GM19240 (cell line): ENCODE data around the gene SPATA2.
"Not testable (repeated sequence)": the region's sequence is repeated elsewhere in the genome, so short reads cannot be mapped to it uniquely, and the experiment has no call there.

Experiments used
- DNase-seq: peaks from one replicate; pipeline ENCODE4 v3.0.0; 2011; ENCODE audit warnings: low spot score; ENCODE audit not compliant: insufficient read length

SPATA2 gene

DNA sequence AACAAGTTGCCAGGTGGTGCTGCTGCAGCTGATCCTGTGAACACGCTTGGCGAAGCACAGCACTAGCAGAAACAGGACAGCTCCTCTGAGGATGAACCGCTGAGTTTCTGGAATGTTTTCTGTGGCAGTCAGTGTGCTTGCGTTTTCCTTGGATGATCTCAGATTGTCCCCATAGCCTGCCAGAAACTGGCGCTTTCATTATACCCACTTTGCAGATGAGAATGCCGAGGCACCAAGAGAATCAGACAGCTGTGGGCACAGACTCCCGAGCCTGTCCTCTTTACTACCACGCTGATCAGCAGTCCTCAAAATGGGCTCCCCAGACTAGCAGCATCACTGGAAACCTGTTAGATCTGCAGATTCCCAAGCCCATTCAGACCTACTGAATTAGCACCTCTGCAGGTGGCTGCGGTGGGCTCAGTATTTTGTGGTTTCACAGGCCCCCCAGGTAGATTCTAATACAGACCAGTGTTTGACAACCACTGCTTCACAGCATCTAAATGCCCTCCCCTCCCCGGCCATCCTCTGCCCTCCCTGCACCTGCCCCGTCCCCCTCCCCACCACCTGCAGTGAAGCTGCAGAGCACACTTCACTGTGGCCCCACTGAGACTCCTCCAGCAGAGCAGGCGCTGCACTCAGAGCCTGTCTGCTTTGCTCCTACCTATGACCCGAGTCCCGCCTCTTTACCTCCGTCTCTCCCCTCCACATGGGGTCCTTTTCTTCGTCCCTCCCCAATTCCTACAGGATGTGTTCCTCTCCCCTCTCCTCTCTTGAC is 29.6 kb downstream of the SPATA2 start:
- DNase-seq, result no peak

DNA sequence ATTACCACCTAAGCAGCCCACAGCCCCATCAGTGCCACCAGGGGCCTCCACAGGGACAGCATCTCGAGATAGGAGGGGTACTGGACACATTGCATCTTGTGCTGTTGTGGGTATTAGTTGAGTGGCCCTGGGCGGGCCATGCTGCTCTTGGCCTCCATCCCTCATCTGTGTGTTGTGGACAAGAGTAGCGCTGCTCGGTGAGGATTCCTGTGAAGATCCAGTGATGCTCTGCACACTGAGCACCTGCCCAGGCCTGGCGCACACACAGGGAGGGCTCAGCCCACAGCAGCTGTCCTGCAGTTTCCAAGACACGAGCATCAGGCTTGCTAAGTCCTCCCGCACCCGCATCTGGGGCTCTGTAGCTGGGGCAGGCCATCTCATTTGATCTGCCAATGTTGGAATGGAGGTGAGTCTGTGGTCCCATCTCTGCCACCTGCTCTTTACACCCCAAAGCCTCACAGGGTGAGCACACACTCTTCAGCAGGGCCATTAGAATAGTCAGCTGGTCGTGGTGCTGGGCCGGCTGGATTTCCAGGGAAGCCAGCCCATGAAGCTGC is 32.0 kb downstream of the SPATA2 start:
- no peak for DNase-seq

DNA sequence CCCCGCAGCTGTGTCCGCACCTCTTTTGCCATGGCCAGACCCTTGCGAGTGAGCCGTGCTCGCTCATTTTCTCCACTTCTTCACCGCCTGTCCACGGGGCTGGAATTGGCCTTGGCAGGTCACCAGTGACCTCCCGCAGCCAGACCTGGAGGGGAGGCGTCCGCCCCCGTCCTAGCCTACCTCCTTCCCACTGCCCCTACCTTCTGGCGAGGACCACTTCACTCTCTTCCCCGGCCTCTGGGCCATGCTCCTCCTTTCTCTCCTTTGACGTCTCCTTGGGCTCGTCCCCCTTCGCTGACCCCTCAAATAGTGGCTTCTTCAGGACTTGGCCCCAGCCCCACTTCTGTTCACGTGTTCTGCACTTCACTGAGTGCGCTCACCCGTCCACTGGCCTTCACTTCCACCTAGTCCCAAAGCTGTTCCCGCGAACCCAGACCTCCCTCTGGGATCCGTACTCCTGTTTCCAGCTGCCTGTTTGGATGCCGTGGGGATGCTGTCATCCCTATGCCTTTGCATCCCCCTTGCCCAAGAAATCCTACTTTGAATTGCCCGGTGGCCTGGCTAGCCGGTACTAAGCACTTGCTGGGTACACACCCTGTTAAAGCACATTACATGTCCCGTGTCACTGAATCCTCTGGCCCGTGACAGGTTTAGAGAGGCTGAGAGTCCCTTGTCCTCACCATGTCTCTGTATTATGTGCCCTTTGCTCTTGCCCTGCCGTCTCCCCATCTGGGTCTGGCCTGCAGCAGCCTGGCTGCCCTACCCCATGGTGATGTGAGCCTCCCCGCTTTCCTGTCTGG is 33.0 kb downstream of the SPATA2 start:
- DNase-seq, result no peak

DNA sequence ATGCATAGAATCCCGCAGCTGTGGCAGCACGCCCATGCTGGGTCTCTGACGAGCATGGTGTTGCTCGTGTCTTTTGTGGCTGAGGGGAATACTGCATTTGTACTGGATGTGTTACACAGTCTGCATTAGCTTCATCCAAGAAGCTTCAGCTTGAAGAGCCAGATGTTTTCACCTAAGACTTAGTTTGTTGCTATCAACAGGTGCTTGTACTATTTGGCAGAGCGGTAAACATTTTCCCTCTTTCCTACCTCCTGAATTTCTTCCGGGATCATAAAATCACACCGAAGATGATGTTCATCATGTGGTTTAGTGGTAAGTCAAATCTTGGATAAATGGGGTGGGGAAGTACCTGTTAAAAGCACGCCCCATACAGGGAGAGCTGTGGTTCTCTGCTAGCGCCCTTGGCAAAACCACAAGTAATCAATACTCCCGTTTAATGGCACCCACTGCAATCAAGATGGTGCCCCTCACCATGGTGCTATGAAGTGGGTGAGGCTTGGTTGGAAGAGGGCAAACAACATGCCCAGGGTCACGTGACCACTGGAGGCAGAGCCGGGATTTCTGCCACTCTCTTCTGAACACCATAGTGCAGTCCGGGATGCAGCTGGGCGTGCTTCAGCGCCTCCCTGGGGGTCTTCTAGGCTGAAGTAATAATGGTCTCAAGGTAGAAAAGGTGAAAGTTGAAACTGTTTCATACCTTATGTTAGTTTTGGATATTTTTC is 34.4 kb downstream of the SPATA2 start:
- DNase-seq, result no peak

DNA sequence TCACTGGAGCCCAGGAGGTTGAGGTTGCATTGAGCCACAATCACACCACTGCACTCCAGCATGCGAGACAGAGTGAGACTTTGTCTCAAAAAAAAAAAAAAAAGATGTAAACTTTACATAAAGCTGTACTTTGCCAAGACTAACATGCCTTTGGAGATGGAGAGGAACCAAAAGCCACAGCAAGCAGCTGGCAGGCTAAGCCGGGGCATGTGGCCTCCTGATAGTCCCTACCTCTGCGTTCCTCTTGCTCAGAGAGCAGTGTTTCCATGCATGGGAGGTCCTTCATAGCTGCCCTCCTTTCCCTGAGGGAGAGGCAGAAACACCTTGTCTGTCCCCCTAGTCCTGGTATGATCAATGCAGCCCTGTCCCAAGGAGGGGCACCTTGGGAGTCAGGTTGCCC is 35.2 kb downstream of the SPATA2 start:
- DNase-seq, result no peak

DNA sequence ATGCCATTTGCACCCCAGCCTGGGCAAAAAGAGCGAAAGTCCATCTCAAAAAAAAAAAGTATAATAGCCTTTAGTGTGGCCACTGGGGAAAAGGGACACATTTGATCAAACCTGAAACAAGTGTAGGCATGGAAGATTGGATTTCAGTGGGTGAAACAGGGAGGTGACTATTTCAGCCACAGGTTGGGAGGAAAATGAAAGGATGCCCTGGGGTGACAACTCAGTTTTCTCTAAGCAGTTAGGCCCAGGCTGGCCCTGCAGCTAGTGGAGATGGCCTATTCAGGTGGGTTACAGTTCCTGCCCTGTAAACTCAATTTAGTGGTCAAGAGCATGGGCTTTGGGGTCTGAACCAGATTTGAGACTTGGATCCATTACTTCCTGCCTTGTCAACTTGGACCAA is 36.4 kb downstream of the SPATA2 start:
- DNase-seq, result no peak

DNA sequence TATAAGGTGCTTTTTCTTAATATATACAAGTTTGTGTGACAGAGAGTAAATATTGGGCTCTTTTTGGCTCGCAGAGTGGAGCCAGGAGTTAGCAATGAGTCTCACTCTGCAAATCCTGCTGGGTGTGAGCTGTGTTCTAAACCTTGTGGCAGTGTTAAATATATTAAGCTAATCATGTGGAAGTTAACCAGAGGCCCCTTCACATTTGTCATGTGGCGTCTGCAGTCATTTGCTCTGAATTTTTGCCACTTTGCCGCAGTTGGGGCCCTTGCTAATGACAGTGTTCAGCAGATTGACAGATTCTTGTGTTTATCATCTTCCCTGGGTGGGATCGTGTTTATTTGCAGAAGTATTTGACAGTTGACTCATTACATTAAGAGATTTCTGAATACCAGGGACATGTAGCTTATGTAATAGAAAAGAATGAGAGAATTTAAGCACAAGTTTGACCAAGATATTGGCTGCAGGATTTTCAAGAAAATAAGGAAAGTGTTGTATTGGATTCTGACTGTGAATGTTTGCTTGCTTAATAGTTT is 37.9 kb downstream of the SPATA2 start:
- DNase-seq, result no peak

DNA sequence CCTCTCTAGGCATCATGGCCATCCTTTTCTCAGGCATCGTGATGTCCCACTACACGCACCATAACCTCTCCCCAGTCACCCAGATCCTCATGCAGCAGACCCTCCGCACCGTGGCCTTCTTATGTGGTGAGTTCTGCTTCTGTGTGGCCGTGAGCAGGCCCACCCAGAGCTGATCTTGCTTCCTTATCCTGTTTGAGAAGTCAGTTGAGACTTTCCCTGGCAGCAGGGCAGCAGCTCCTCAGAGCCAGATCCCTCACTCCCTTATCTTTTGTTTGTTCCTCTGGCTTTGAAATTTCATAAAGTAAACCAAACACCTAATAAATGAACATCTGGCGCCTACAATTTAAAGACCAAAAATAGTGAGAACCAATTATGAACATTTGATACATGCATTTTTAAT is 40.6 kb downstream of the SPATA2 start:
- DNase-seq, result no peak

DNA sequence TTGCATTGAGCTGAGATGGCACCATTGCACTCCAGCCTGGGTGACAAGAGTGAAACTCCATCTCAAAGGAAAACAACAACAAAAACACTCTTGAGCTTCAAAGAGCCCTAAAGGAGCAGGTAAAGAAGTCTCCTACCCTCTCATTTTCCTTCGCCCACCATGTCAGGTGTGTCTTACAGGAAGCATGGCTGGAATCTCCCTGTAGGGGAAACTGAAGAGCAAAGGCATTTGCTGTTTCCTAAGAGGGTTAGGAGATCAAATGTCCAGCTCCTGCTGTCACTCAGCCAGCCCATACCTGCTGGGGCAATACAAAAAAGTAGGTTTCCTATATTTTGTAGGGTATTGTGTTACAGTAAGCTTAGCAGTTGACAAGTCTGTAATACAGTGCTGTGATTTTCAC is 43.3 kb downstream of the SPATA2 start:
- no peak for DNase-seq

DNA sequence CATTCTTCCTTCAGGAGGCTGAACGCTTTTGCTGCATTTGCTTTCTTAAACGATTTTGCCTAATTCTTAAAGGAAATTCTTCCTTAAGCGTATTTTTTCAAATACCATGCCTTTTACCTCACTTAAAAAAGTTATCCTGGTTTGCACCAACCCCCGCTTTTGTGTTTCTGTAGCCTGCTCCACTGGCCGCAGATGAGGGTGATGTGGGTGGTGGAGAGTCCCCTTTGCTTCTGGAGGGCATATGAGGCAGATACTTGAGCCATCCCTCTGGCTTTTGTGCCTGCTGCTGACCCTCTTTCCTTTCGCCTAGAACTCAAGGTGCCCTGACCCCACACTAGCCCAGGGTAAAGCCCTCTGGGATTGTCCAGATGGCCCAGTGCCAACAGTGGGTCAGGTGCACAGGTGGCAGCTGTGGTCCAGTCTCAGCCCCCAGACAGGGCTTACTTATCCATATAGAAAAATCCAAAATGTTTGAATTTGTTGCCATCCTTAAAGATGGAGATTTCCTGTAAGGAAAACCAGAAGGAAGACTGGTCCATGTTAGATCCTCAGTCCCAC is 43.9 kb downstream of the SPATA2 start:
- DNase-seq, result no peak

DNA sequence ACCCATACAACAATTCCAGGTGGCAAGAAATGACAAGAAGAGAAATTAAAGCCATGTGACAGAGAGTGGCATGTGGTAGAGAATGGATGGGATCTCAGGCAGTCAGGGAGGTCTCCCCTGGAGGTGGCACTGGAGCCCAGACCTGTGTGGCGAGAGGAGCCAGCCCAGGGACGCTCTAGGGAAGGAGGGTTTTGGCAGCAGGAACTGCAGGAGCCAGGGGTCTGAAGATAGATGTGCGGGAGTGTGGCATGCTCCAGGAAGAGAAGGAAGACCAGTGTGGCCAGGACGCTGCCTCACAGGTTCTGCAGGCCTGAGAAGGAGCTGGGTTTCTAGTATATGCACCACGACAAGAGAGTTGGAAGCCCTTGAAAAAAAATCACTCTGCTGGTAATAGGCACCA is 45.1 kb downstream of the SPATA2 start:
- no peak for DNase-seq

DNA sequence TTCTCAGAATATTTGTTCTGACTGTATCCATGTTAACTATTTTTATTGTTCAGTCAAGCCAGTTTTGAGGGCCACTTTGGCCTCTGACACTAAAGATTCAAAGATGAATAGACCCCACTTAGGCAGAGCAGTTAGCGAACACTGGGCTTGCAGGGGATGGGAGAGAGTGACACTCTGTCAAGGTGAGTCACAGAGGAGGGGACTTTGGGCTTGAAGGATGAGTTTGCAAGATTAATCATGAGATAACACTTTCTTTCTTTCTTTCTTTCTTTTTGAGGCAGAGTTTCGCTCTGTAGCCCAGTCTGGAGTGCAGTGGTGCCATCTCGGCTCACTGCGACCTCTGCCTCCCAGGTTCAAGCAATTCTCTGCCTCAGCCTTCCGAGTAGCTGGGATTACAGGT is 46.4 kb downstream of the SPATA2 start:
- DNase-seq, result no peak

DNA sequence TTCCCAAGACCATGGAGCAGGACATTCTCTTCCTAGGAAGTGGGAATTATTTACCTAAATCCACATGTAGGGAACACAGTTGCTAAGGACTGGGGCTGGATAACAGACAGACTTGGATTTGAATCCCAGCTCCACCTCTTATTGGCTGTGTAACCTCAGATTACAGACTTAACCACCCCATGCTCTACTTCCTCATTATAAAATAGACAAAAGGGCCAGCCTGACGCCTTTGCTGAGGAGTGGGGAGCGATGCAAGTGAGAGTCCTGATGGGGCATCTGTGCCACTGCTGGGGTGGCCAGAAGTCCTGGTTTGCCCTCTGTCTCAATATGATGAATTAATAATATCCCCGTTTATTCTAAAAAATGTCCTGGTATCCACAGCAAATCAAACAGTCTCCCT is 46.8 kb downstream of the SPATA2 start:
- DNase-seq, result no peak

DNA sequence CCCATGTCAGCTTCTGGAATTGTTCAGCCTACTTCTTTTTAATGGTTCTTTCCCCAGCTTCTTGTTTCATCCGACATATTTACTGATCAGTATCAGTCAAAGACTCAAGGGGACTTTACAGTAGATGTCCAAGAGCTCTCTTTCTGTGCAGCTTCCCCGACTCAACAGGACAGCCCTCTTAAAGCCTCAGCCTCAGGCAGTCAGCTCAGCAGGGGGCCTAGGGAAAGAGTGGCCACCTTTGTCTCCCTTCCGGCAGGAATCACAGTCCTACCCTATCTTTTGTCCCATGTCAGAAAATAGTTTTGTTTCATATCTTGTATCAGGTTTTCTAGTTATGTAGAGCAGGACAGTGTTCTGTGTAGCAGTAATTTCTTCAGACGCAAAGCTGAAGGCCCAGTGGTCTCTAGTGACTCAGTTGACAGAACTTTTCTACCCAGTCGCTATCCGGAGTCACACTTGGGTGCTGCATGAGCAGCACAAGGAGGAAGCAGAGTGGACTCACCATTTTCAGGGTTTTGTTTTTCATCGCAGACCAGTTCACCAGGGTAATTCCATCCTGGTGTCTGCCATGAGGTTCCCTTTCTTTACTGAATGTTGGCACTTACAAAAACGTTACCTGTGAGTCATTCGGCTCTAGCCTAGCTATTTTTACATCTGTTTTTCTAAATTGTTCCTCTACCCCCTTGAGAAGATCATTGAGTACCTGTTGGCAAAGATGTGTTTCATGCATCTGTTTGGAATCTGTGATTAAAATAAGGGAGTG is 47.7 kb downstream of the SPATA2 start:
- no peak for DNase-seq

DNA sequence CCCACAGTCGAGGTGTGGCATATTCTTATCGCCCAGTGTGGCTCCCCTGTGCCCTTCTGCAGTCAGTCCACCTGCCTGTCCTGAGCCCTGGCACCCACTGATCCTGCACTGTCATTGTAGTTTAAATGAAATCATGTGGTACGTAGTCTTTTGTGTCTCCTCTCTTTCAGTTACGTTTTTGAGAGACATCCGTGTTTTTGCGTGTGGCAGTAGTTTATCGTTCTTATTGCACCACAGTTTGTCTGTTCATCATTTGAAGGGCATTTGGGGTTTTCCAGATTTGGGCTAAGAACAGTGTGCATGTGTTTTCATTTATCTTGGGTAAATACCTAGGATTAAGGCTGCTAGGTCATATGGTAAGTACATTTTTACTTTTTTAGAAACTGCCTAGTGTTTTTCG is 49.3 kb downstream of the SPATA2 start:
- no peak for DNase-seq

DNA sequence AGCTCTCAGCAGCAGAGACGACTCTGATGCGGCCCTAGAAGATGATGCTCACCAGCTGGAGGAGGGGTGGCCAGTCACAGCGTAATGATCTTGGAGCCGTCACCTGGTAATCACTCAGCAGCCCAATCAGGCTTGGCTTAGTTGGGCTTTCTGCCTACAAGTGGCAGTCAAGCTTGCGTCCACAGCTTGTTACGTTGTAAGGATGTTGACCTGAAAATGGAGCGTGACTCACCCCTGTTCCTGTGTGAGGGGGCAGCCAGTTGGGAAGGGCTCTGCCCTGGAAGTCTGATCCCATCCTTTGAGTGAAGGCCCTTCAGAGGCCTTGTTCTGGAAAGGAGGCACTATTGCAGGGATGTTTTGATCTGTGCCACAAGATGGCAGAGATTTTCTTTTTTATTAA is 49.8 kb downstream of the SPATA2 start:
- no peak for DNase-seq

DNA sequence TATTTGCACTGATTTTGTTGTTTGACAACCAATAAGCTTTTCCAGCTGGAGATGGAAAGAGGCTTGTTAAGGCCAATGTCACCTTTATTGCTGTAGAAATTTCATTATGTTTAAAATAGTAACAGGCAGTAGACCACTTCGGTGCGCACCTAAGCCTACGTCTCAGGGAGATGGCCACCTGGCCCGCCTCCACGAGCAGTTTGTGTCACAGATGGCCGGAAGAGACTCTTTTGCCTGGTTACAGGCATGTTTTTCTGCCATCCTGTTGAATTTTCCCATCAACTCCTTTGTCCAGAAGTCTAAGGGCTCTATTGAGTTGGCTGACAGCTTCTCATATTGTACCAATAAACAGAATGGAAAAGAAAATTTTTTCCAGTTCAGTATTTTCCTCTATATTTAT is 51.7 kb downstream of the SPATA2 start:
- DNase-seq, result no peak

DNA sequence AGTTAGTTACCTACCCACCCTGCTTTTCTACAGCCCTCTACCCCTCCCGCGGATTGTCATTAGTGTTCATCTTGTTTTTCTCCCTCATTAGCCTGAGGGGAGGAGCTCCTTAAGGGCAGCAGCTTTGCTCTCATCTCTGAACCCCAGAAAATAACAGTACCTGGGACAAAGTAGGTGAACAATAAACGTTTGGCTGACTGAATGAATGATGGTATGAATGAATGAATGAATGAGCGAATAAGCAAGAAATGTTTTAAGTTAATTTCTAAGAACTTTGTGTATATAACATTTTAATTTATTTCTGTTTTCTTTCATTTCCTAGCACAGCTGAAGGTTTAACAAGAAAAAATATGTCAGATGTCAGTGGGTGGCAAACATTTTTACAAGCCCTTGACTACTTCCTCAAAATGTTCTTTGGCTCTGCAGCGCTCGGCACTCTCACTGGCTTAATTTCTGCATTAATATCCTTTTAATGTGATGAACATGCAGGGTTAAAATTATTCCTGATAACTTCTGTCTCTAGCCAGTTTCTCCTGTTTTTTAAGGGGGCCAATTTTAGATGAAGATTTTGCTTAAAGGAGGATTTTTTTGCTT is 52.6 kb downstream of the SPATA2 start:
- DNase-seq, result no peak

DNA sequence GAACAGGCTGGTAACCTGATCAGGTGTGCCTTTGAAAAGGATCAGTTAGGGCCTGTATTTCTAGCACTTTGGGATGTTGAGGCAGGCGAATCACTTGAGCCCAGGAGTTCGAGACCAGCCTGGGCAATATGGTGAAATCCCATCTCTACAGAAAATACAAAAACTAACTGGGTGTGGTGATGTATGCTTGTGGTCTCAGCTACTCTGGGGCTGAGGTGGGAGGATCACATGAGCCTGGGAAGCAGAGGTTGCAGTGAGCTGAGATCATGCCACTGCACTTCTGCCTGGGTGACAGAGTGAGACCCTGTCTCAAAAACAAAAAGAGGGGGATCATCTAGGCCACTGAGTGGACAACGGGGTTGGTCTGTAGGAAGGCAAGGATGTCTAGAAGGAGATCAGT is 54.1 kb downstream of the SPATA2 start:
- not testable (repeated sequence) for DNase-seq

DNA sequence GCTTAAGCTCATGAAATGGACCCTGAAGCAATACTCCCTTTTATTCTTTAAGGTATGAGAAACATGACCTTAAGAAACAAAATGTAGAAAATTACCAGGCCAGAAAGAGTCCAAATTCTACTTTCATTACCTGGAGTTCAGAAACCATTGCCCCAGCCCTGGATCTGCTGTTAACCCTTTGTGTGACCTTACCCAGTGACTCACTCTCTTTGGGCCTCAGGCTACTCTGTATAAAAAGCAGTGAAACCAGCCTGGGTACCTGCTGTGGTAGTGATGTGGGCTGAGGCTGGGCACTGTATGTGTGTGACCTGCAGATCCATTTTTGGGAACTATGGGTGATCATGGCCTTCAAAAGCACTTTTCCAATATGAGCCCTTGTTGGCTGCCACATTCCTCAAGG is 55.5 kb downstream of the SPATA2 start:
- no peak for DNase-seq
